Measurements from ENCODE around the gene ASAP2. TPM values are rescaled to one million over a fixed set of nuclear protein-coding genes. Genes with fewer than 3 reads are reported as not detected.

The ASAP2 gene
- total RNA-seq, 1 experiment from 2014 or later, result 12.6 TPM

GRCh38 chr2:9358846-9359245 lies 152.2 kb downstream of the ASAP2 start:
- H4K20me1 ChIP-seq (ENCODE audit: control insufficient read depth, insufficient read depth, insufficient read length), result no peaks in the 10 kb centered on the region
- H2BK12ac ChIP-seq (ENCODE audit: insufficient read length, low read depth, low read length), result no peak overlapping the region
- no peak overlapping the region for H3K23ac ChIP-seq (ENCODE audit: insufficient read length, low read depth, low read length)
- Mint-ChIP-seq H3K27me3 (ENCODE audit: low read depth) (no peaks in the 10 kb centered on the region), H3K27ac (no peak overlapping the region; a peak in 2 of 7 replicates), H3K4me3 (no peak overlapping the region), H3K4me1 (peaks cover 18 to 21% of the 10 kb centered on the region in 2 experiments), H3K36me3 (ENCODE audit: insufficient read depth in 1 of 3, low read depth in 3 of 3) (peaks cover 8 to 48% (median 21%) of the 10 kb centered on the region in 3 experiments; a peak in 6 of 7 replicates), H3K9me3 (no peaks in the 10 kb centered on the region)
- H2AK5ac ChIP-seq (ENCODE audit: insufficient read length, low read length), result no peak overlapping the region
- H3K4ac ChIP-seq (ENCODE audit: low read depth, low read length), result no peak overlapping the region
- H3K9me3 ChIP-seq (ENCODE audit: control insufficient read depth, low read depth, low read length), result no peaks in the 10 kb centered on the region
- no peak overlapping the region for H3K9ac ChIP-seq (ENCODE audit: extremely low read depth, insufficient read length, low read length)
- no peak for DNase-seq
- H2BK15ac ChIP-seq (ENCODE audit: low read depth, low read length), result no peak overlapping the region
- H4K8ac ChIP-seq (replicated peaks; ENCODE audit: insufficient read length, low read depth, low read length), result no peak overlapping the region
- H3T11ph ChIP-seq (ENCODE audit: low read length), result no peak overlapping the region
- no peak overlapping the region for H2BK5ac ChIP-seq (ENCODE audit: insufficient read length, low read length)
- no peak overlapping the region for H2BK120ac ChIP-seq (ENCODE audit: low read depth, low read length, poor library complexity, severe bottlenecking)
- no peak overlapping the region for H2BK20ac ChIP-seq (ENCODE audit: low read depth, low read length, poor library complexity, severe bottlenecking)
- peaks cover 4% of the 10 kb centered on the region; the same call in 1 of the 2 replicates for H3K4me1 ChIP-seq (ENCODE audit: insufficient read depth, low read length)
- H3K27me3 ChIP-seq (ENCODE audit: insufficient read depth, low read length), result no peaks in the 10 kb centered on the region
- no peak overlapping the region for H3K56ac ChIP-seq (ENCODE audit: insufficient read length, low read depth, low read length)
- no peaks in the 10 kb centered on the region for H3K79me2 ChIP-seq (ENCODE audit: insufficient read depth, low read length)
- H3K23me2 ChIP-seq (ENCODE audit: insufficient read length, low read depth, low read length, poor library complexity, severe bottlenecking), result no peaks in the 10 kb centered on the region
- H3K27ac ChIP-seq (ENCODE audit: insufficient read length, low read depth, low read length), result no peak overlapping the region
- TF ChIP-seq, protein P1, sequence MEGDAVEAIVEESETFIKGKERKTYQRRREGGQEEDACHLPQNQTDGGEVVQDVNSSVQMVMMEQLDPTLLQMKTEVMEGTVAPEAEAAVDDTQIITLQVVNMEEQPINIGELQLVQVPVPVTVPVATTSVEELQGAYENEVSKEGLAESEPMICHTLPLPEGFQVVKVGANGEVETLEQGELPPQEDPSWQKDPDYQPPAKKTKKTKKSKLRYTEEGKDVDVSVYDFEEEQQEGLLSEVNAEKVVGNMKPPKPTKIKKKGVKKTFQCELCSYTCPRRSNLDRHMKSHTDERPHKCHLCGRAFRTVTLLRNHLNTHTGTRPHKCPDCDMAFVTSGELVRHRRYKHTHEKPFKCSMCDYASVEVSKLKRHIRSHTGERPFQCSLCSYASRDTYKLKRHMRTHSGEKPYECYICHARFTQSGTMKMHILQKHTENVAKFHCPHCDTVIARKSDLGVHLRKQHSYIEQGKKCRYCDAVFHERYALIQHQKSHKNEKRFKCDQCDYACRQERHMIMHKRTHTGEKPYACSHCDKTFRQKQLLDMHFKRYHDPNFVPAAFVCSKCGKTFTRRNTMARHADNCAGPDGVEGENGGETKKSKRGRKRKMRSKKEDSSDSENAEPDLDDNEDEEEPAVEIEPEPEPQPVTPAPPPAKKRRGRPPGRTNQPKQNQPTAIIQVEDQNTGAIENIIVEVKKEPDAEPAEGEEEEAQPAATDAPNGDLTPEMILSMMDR (conservative IDR thresholded peaks at IDR 0.05), result no peak
- H3K4me2 ChIP-seq (ENCODE audit: insufficient read depth, insufficient read length, low read length), result no peak overlapping the region
- no peak overlapping the region for H3K14ac ChIP-seq (ENCODE audit: insufficient read depth, low read length)
- H3K18ac ChIP-seq (ENCODE audit: insufficient read length, low read depth, low read length), result no peak overlapping the region
- no peak overlapping the region for H2AFZ ChIP-seq (ENCODE audit: low read length)
- H3K79me1 ChIP-seq (ENCODE audit: insufficient read depth, low read depth, low read length, poor library complexity, severe bottlenecking), result no peaks in the 10 kb centered on the region
- no peak overlapping the region for H4K91ac ChIP-seq (ENCODE audit: insufficient read length, low read depth, low read length)
- no peak overlapping the region for H4K5ac ChIP-seq (ENCODE audit: insufficient read length, low read depth, low read length)
- no CpG with 5 or more reads among the region's 1 CpG for WGBS (ENCODE audit: extremely low coverage, insufficient read length, low lambda C conversion rate)

Data from H9 (cell line).